ENCODE results near the gene KRTAP10-12.
"Not testable (repeated sequence)": the region's sequence is repeated elsewhere in the genome, so short reads cannot be mapped to it uniquely, and the experiment has no call there.

GRCh38 chr21:44689740-44690139, 7.2 kb upstream of the KRTAP10-12 start:
- TF ChIP-seq UBTF (CRISPR knock-in tag; IDR thresholded peaks at IDR 0.05); CTCF (CRISPR knock-in tag; IDR thresholded peaks at IDR 0.05); REST (IDR thresholded peaks at IDR 0.05; ENCODE audit: borderline replicate concordance in 1 of 2, low read depth in 1 of 2, low read length in 2 of 2); MEIS2 (CRISPR knock-in tag; IDR thresholded peaks at IDR 0.05); ZNF713 (CRISPR knock-in tag; IDR thresholded peaks at IDR 0.05); TCF7L2 (IDR thresholded peaks at IDR 0.05; ENCODE audit: low read depth, low read length); ERF (CRISPR knock-in tag; IDR thresholded peaks at IDR 0.05); SNRNP70 (IDR thresholded peaks at IDR 0.05; ENCODE audit: low read depth, low read length); TCF7 (IDR thresholded peaks at IDR 0.05; ENCODE audit: low read depth): not testable (repeated sequence)
